ENCODE measurements around the gene GGT5.
"Not testable (repeated sequence)": the region's sequence is repeated elsewhere in the genome, so short reads cannot be mapped to it uniquely, and the experiment has no call there.

Gene GGT5

GRCh38 chr22:24203856-24204255 lies 41.0 kb downstream of the GGT5 start:
- DNase-seq (ENCODE audit: low spot score), result not testable (repeated sequence)

DNA sequence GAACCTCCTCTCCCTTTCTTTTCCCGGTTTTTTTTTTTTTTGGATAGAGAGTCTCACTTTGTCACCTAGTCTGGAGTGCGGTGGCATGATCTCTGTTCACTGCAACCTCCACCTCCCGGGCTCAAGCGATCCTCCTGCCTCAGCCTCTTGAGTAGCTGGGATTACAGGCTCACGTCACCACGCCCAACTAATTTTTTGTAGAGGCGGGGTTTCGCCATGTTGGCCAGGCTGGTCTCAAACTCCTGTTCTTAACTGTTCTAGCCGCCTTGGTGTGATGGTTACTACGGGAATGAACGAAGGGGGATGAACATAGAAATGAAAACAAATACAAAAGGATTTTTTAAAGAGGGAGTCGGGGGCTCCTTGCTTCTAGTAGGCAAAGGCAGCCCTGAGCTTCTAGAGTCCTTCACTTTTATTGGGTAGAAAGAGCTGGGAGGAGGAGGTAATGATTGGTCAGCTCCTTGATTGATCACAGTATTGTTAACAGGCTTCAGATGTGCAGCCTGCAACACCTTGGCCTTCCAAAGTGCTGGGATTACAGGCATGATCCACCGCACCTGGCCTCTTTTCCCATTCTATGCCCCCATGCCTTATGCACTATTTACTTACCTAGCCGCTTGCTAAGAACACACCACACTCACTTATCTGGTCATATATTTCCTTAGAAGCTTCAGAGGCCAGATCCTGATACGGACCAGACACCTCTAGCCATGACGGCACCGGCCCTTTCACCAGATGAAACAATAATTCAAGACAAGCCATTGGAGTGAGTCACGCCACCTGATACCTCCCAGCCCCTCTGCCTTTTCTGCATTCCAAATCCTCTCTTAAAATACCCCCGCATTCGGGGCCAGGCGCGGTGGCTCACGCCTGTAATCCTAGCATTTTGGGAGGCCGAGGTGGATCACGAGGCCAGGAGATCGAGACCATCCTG lies 42.9 kb downstream of the GGT5 start:
- no peak for DNase-seq (ENCODE audit: low spot score)

DNA sequence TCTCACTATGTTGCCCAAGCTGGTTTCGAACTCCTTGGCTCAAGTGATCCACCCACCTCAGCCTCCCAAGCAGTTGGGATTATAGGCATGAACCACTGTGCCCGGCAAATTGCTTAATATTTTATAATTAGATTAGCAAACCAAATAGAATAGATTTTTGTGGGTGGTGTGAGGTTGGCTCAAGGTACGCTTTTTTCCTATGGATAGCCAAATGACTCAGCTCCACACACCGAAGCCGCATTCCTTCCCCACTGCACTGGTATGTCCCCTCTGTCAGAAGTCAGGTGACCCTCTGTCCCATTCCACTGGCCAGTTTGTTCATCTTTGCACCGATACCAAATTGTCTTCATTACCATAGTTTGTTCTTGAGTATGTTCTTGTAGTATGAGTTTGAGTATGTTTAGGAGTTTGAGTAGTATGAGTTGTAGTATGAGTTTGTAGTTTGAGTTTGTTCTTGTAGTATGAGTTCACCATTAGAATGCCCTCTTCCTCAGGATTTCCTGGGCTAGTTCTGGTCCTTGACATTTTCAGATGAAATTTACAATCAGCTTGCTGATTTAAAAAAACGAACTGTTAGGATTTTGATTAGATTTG lies 44.2 kb downstream of the GGT5 start:
- no peak for DNase-seq (ENCODE audit: low spot score)

- no peak for DNase-seq (ENCODE audit: low spot score)
Measured at GRCh38 chr22:24198682-24199052, 46.2 kb downstream of the GGT5 start.

DNA sequence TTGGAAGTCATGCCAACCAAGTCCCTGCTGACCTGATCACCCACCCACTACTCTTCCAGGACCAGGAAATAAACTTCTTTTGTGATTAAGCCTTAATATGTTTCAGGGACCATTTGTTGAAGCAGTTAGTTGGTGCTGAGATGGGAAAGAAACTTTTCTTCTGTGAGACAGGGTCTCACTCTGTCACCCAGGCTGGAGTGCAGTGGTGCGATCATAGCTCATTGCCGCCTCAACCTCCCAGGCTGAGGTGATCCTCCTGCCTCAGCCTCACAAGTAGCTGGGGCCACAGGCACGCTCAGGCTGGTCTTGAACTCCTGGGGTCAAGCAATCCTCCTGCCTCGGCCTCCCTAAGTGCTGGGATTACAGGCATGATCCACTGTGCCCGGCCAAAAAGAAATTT lies 53.0 kb downstream of the GGT5 start:
- DNase-seq (ENCODE audit: low spot score), result no peak

- DNase-seq (ENCODE audit: low spot score), result no peak
Measured at GRCh38 chr22:24191381-24191841, 53.5 kb downstream of the GGT5 start.

DNA sequence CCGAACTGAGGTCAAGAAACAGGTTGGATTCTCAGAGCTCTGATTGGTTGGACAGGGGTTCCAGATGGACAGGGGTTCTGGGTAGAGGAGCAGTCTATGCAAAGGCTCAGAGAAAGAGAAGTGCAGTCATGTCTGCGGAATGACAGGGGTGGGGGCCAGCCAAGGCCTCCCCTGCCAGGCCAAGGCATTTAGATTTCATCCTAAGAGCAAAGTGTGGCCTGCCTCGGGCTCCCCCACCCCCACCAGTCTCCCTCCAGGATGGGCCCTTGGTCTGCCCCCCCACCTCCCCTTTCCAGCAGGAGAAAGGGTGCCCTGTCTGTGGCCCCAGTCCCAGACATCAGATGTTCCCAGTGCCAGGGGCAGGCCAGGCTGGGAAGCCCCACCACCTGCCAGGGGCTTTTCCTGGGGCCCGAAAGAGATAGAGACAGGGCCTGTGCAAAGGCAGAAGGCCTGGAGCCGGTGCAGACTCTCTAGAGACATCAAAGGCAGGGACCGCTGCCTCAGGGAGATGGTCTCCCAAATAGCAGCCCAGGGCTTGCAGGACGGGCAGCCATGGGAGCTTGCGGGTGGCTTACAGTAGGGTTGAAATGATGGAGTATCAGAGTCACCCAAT lies 54.2 kb downstream of the GGT5 start:
- DNase-seq (ENCODE audit: low spot score), result no peak

DNA sequence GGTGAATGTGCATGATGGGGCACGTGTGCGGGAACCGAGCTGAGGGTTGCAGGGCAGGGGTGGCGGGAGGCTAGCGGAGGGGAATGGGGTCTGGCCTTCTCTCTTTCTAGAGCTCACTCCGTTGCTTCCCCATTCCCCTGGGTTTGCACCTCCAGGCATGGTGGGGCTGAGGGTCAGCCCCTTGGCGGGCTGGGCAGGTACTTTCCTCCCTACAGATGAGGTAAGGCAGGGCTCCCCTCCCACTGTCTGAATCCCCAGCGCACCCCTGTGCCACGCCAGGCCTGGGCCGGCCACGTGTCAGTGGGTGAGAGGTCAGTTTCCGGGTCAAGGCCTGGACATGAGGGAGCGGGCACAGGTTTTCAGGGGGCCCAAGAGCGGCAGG lies 54.7 kb downstream of the GGT5 start:
- no peak for DNase-seq (ENCODE audit: low spot score)

- DNase-seq (ENCODE audit: low spot score), result no peak
Measured at GRCh38 chr22:24189249-24190158, 55.4 kb downstream of the GGT5 start.

DNA sequence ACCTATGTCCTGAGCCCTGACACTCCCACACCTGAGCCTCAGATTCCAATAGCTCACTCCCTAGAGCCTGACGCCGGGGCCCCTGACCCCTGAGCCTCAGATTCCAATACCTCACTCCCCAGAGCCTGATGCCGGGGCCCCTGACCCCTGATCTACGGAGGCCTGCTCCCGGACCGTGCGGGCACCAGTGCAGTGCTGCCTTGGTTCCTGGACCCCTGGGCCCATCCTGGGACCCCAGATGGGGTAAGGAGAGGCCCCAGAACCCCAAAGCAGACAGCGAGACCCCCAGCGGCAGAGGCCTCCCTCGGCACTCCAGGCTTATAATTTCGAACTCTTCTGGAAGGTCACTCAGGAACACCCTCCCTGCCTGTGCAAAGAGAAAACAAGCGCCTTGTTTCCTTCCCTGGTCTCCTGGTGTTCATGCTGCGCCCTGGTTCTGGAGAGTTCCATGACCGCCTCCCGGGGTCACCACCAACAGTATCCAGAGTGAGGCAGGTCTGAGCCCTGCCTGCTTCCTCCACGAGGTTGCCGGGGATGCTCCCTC lies 56.1 kb downstream of the GGT5 start:
- DNase-seq (ENCODE audit: low spot score), result no peak

- DNase-seq (ENCODE audit: low spot score), result no peak
Measured at GRCh38 chr22:24187731-24188644, 56.9 kb downstream of the GGT5 start.

DNA sequence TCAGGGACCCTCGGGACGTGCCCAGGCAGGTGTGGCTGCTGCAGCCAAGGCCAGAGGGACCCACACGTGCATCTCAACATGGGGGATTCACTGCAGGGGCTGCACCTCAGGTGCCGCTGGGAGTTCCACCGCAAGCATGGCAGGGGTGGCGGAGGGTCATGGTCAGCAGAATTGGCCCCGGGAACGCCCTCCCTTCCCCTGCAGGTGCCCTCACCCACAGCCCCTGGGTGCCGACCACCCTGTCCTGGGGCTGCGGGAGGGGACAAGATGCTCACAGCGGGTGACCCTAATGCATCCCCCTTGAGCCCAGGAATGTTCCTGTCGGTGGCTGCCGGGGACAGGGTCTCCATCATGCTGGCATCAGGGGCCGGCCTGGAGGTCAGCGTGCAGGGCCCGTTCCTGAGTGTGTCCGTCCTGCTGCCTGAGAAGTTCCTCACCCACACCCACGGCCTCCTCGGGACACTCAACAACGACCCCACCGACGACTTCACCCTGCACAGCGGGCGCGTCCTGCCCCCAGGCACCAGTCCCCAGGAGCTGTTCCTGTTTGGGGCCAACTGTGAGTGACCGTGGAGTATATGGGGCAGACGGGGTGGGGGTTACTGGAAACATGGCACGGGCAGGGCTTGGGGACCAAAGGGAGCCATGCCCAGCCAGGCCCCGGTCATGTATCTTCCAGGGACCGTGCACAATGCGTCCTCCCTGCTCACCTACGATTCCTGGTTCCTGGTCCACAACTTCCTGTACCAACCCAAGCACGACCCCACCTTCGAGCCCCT lies 57.8 kb downstream of the GGT5 start:
- no peak for DNase-seq (ENCODE audit: low spot score)

- no peak for DNase-seq (ENCODE audit: low spot score)
Measured at GRCh38 chr22:24186352-24186740, 58.5 kb downstream of the GGT5 start.

- no peak for DNase-seq (ENCODE audit: low spot score)
Measured at GRCh38 chr22:24185501-24186351, 59.2 kb downstream of the GGT5 start.

- DNase-seq (ENCODE audit: low spot score), result no peak
Measured at GRCh38 chr22:24185001-24185500, 59.8 kb downstream of the GGT5 start.

- DNase-seq (ENCODE audit: low spot score), result no peak
Measured at GRCh38 chr22:24184057-24184798, 60.7 kb downstream of the GGT5 start.

- DNase-seq (ENCODE audit: low spot score), result no peak
Measured at GRCh38 chr22:24183321-24184031, 61.4 kb downstream of the GGT5 start.

Measured in cerebellar cortex (tissue), 1 donor.